GM21390 (cell line): ENCODE data around the gene MEGF6.

Source experiments
- ATAC-seq: cut with Tn5 transposase; IDR thresholded peaks from one replicate; pipeline ENCODE4 v1.9.1; 2021; ENCODE audit not compliant: unreplicated experiment

Gene MEGF6

GRCh38 chr1:3610527-3611169 is 660 bp downstream of the MEGF6 start:
- no peak for ATAC-seq

- ATAC-seq, result no peak
Measured at GRCh38 chr1:3609769-3610526, 1.4 kb downstream of the MEGF6 start.

GRCh38 chr1:3609016-3609768 is 2.1 kb downstream of the MEGF6 start:
- ATAC-seq, result no peak

- no peak for ATAC-seq
Measured at GRCh38 chr1:3608154-3608553, 3.2 kb downstream of the MEGF6 start.

- no peak for ATAC-seq
Measured at GRCh38 chr1:3607703-3608065, 3.6 kb downstream of the MEGF6 start.

- no peak for ATAC-seq
Measured at GRCh38 chr1:3606779-3607702, 4.3 kb downstream of the MEGF6 start.

GRCh38 chr1:3604997-3605823 is 6.1 kb downstream of the MEGF6 start:
- no peak for ATAC-seq

GRCh38 chr1:3604468-3604974 is 6.8 kb downstream of the MEGF6 start:
- no peak for ATAC-seq

GRCh38 chr1:3603571-3604467 is 7.5 kb downstream of the MEGF6 start:
- ATAC-seq, result no peak

- no peak for ATAC-seq
Measured at GRCh38 chr1:3603156-3603555, 8.2 kb downstream of the MEGF6 start.

- no peak for ATAC-seq
Measured at GRCh38 chr1:3602375-3602774, 8.9 kb downstream of the MEGF6 start.

- ATAC-seq, result no peak
Measured at GRCh38 chr1:3601743-3602142, 9.6 kb downstream of the MEGF6 start.

- ATAC-seq, result no peak
Measured at GRCh38 chr1:3600354-3600753, 11.0 kb downstream of the MEGF6 start.

GRCh38 chr1:3599816-3600215 is 11.5 kb downstream of the MEGF6 start:
- ATAC-seq, result no peak

- no peak for ATAC-seq
Measured at GRCh38 chr1:3599286-3599811, 12.0 kb downstream of the MEGF6 start.

- no peak for ATAC-seq
Measured at GRCh38 chr1:3598522-3599285, 12.6 kb downstream of the MEGF6 start.

GRCh38 chr1:3598051-3598491 is 13.2 kb downstream of the MEGF6 start:
- no peak for ATAC-seq

GRCh38 chr1:3597599-3597964 is 13.7 kb downstream of the MEGF6 start:
- ATAC-seq, result no peak
